ENCODE measurements around the gene NOS3.

Gene NOS3

DNA sequence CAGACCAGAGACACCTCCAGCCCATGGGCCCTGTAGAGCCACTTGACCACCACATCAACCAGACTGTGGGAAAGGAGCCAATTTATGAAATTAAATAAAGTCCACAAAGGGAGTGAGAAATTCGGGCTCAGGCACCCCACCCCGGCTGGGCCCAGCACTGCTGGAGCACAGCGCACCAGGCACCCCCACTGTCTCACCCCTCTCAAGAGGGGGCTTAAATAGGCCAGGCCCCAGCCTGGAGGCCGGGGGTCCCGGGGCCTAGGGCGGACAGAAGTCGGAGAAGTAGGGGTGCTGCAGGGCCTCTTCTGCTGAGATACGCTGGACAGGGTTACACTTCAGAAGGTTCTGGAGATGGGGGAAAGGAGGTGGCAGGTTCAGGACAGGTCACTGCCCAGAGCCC is 62.9 kb downstream of the NOS3 start:
- no peak overlapping the region for H3K4me3 ChIP-seq (ENCODE audit: low read depth, low read length)
- TF ChIP-seq, protein P1, sequence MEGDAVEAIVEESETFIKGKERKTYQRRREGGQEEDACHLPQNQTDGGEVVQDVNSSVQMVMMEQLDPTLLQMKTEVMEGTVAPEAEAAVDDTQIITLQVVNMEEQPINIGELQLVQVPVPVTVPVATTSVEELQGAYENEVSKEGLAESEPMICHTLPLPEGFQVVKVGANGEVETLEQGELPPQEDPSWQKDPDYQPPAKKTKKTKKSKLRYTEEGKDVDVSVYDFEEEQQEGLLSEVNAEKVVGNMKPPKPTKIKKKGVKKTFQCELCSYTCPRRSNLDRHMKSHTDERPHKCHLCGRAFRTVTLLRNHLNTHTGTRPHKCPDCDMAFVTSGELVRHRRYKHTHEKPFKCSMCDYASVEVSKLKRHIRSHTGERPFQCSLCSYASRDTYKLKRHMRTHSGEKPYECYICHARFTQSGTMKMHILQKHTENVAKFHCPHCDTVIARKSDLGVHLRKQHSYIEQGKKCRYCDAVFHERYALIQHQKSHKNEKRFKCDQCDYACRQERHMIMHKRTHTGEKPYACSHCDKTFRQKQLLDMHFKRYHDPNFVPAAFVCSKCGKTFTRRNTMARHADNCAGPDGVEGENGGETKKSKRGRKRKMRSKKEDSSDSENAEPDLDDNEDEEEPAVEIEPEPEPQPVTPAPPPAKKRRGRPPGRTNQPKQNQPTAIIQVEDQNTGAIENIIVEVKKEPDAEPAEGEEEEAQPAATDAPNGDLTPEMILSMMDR (IDR thresholded peaks at IDR 0.05; ENCODE audit: control insufficient read depth, extremely low read depth, insufficient read depth), result no peak
- DNase-seq (ENCODE audit: low read depth), result no peak

- TF ChIP-seq, protein P1 (IDR thresholded peaks at IDR 0.05; ENCODE audit: control insufficient read depth, extremely low read depth, insufficient read depth), result no peak
- no peak for DNase-seq (ENCODE audit: low read depth)
- H3K4me3 ChIP-seq (ENCODE audit: low read depth, low read length), result no peak overlapping the region
Measured at GRCh38 chr7:151056283-151056665, 65.5 kb downstream of the NOS3 start.

DNA sequence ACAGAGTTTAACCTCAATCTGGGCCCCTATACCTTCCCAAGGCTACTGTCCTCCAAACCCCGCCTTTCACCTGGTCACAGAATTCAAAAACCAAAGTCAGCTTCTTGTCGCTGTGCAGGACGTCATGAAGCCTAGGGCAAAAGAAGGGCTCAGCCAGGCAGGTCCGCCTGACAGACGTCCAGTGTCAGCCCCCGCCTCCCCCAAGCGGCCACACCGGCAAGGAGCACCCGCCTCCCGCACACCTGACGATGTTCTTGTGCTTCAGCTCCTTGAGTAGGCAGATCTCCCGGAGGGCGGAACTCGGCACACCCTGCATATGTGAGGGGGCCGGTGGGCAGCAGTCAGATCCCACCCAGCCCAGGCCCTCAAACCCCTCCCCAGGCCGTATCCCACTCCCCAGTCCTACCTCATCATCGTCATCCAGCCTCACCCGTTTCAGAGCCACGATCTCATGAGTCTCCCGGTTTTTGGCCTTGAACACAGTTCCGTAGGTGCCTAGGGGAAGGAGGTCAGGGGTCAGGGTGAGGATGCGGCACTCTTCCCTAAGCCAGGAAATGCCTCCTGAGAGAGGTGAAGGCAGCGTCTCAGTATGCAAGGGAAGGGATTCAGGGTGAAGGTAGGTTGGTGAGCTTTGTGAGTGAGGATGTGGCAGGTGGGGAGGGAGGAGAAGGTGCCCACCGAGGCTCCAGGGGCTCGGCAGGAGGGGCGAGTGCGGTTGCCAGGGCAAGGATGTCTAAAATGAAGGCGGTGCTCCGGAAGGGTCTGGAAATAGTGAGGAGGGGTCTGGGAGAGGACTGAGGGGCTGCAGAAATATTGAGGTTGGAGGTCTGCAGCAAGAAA is 66.1 kb downstream of the NOS3 start:
- no peak for DNase-seq (ENCODE audit: low read depth)
- H3K4me3 ChIP-seq (ENCODE audit: low read depth, low read length), result peak overlapping the region; percentile 90
- TF ChIP-seq, protein P1 (IDR thresholded peaks at IDR 0.05; ENCODE audit: control insufficient read depth, extremely low read depth, insufficient read depth), result no peak

GRCh38 chr7:151057506-151057988 is 66.7 kb downstream of the NOS3 start, which contains the start of gene CDK5:
Gene CDK5 (minus strand): TSS chr7:151057897. CDS start chr7:151057848, 49 bp downstream.
- DNase-seq (ENCODE audit: low read depth), result no peak
- peak within 1 kb of the TSS; percentile 90 for H3K4me3 ChIP-seq (ENCODE audit: low read depth, low read length)

DNA sequence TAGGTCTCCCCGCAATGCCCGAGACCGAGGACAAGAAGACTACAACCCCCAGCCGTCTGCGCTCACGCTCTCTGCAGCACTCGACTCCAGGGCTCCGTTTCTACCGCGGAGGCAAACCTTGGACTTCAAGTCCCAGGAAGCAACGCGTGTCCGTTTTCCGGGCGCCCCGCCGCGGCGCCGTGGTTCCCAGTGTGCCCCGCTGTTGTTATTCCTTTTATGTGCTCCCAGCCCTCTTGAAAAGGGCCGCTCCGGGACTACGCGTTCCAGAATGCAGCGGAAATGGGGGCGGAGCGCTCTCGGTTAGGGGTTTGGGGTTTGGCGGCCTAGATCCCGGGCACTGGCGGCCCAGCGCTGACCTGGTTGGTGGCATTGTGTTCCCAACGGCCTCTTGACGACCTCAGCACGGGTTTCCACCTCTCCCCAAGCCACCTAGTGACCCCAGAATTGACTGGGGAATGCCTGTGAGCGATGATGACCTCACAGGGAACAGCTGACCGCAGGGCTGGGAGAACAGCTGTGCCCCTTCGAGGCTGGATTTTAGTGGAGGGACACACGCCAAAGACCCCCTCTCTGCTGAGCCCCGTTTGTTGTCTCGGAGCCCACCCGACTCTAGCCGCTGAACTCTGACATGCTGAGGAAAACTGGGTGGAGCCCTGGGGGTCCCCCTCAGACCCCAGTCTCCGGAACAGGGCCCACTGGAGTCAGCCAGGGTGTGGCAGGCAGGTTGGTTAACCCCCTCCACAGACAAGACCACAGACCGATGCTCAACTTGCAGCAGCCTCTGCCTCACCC is 67.4 kb downstream of the NOS3 start:
- TF ChIP-seq, protein P1 (IDR thresholded peaks at IDR 0.05; ENCODE audit: control insufficient read depth, extremely low read depth, insufficient read depth), result no peak
- DNase-seq (ENCODE audit: low read depth), result peak; percentile 100
- H3K4me3 ChIP-seq (ENCODE audit: low read depth, low read length), result peak overlapping the region; percentile 90

More at GRCh38 chr7:151057506-151057988, 66.7 kb downstream of the NOS3 start, which contains the start of gene CDK5:
- TF ChIP-seq, protein P1 (IDR thresholded peaks at IDR 0.05; ENCODE audit: control insufficient read depth, extremely low read depth, insufficient read depth), result no peak

- peak overlapping the region; percentile 90 for H3K4me3 ChIP-seq (ENCODE audit: low read depth, low read length)
- TF ChIP-seq, protein P1 (IDR thresholded peaks at IDR 0.05; ENCODE audit: control insufficient read depth, extremely low read depth, insufficient read depth), result no peak
- DNase-seq (ENCODE audit: low read depth), result no peak
Measured at GRCh38 chr7:151058781-151059366, 68.1 kb downstream of the NOS3 start.
